Measurements from ENCODE around the gene GMDS. TPM values are rescaled to one million over a fixed set of nuclear protein-coding genes. Genes with fewer than 3 reads are reported as not detected.

GMDS gene
- total and polyA plus RNA-seq, 11 donors: 4.5 to 10.7 (median 7.0) TPM

DNA sequence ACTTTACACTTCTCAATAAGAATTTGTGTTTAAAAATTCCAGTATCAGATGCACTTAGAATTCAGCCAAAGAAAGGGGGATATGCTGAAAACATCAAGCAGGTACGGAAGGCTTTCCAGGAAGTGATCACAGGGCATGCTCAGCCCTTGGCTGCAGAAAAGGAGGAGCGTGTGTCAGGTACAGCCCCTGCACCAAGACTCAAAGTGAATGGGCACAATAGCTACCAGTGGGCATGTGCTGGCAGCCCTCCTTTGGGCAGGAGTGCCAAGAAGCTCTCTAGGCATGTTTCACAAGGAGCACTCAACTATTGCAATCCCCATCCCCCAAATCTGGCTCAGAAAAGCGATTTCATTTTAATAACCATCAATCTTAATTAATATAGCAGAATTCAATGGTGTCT, 298.8 kb downstream of the GMDS start:
- 94 to 97% (median 96%) methylated on average over 3 of the region's 3 CpGs for WGBS, 4 donors
- Histone ChIP-seq H3K27me3 (no peaks in the 10 kb centered on the region), H3K27ac (no peak overlapping the region), H3K9me3 (no peaks in the 10 kb centered on the region), H3K4me1 (no peaks in the 10 kb centered on the region), H3K4me3 (no peak overlapping the region), H3K36me3 (no peaks in the 10 kb centered on the region)
- ATAC-seq (no peak), DNase-seq (no peak)
- intact Hi-C loops (cut with DNase I): no loop called here
- TF ChIP-seq, protein P1, sequence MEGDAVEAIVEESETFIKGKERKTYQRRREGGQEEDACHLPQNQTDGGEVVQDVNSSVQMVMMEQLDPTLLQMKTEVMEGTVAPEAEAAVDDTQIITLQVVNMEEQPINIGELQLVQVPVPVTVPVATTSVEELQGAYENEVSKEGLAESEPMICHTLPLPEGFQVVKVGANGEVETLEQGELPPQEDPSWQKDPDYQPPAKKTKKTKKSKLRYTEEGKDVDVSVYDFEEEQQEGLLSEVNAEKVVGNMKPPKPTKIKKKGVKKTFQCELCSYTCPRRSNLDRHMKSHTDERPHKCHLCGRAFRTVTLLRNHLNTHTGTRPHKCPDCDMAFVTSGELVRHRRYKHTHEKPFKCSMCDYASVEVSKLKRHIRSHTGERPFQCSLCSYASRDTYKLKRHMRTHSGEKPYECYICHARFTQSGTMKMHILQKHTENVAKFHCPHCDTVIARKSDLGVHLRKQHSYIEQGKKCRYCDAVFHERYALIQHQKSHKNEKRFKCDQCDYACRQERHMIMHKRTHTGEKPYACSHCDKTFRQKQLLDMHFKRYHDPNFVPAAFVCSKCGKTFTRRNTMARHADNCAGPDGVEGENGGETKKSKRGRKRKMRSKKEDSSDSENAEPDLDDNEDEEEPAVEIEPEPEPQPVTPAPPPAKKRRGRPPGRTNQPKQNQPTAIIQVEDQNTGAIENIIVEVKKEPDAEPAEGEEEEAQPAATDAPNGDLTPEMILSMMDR (IDR thresholded peaks at IDR 0.05): no peak
- TF ChIP-seq POLR2A (IDR thresholded peaks at IDR 0.05): no peak

GRCh38 chr6:1945235-1945832, 300.1 kb downstream of the GMDS start:
- H3K4me3 ChIP-seq: no peak overlapping the region
- no peak for TF ChIP-seq POLR2A (IDR thresholded peaks at IDR 0.05)
- TF ChIP-seq, protein P1 (IDR thresholded peaks at IDR 0.05): no peak
- no peaks in the 10 kb centered on the region for H3K27me3 ChIP-seq
- H3K9me3 ChIP-seq: no peaks in the 10 kb centered on the region
- WGBS, 4 donors: 87 to 93% (median 91%) methylated on average over 9 of the region's 9 CpGs
- intact Hi-C loops (cut with DNase I): no loop called here
- DNase-seq (no peak), ATAC-seq (no peak)
- H3K4me1 ChIP-seq: no peaks in the 10 kb centered on the region
- H3K36me3 ChIP-seq: no peaks in the 10 kb centered on the region
- no peak overlapping the region for H3K27ac ChIP-seq

DNA sequence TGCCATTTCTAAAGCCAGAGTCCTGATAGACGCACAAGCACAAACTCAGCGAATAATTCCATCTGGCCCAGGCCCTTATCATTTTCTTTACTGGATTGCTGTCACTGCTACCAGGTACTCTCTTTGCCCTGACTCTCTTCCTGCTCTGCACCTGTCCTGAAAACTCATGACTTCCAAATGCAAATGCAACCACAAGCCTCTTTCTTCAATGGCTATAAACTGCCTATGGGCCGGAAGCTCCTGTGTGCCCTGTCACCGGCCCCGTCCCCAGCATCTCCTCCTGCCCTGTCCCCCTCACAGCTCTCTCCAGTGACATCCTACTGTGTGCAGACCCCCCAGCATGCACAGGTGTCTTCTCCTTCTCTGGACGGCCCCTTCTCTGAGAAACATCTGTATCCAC, 302.6 kb downstream of the GMDS start:
- ATAC-seq (no peak), DNase-seq (no peak)
- WGBS, 4 donors: 94 to 99% (median 97%) methylated on average over 6 of the region's 6 CpGs
- H3K9me3 ChIP-seq: no peaks in the 10 kb centered on the region
- H3K27me3 ChIP-seq: no peaks in the 10 kb centered on the region
- intact Hi-C loops (cut with DNase I): no loop called here
- H3K4me3 ChIP-seq: no peak overlapping the region
- no peak overlapping the region for H3K27ac ChIP-seq
- TF ChIP-seq, protein P1 (IDR thresholded peaks at IDR 0.05): no peak
- no peak for TF ChIP-seq POLR2A (IDR thresholded peaks at IDR 0.05)
- no peaks in the 10 kb centered on the region for H3K4me1 ChIP-seq
- H3K36me3 ChIP-seq: no peaks in the 10 kb centered on the region

GRCh38 chr6:1941534-1941933, 303.9 kb downstream of the GMDS start:
- no peaks in the 10 kb centered on the region for H3K4me1 ChIP-seq
- no peak overlapping the region for H3K27ac ChIP-seq
- no peaks in the 10 kb centered on the region for H3K27me3 ChIP-seq
- no peak for ATAC-seq
- intact Hi-C loops (cut with DNase I): no loop called here
- DNase-seq: no peak
- no peaks in the 10 kb centered on the region for H3K36me3 ChIP-seq
- 85 to 93% (median 89%) methylated on average over 4 of the region's 4 CpGs for WGBS, 4 donors
- TF ChIP-seq, protein P1 (IDR thresholded peaks at IDR 0.05): no peak
- TF ChIP-seq POLR2A (IDR thresholded peaks at IDR 0.05): no peak
- no peak overlapping the region for H3K4me3 ChIP-seq
- H3K9me3 ChIP-seq: no peaks in the 10 kb centered on the region

Measured in heart left ventricle (tissue), 16 donors.